HG03469 (cell line): ENCODE data around the gene MALRD1.

Experiments used
- ATAC-seq: cut with Tn5 transposase; IDR thresholded peaks from one replicate; pipeline ENCODE4 v1.9.1; 2021; ENCODE audit warnings: mild to moderate bottlenecking, moderate library complexity, moderate number of reproducible peaks; ENCODE audit not compliant: unreplicated experiment

MALRD1 gene

DNA sequence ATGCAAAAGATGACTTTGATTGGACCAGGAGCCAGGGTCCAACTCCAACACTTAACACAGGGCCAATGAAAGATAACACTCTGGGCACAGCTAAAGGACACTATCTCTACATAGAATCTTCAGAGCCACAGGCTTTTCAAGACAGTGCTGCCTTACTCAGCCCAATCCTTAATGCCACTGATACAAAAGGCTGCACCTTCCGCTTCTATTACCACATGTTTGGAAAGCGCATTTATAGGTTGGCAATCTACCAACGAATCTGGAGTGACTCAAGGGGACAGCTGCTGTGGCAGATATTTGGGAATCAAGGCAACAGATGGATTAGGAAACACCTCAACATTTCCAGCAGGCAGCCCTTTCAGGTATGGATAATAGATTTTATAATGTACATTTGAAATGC lies 160.7 kb downstream of the MALRD1 start:
- no peak for ATAC-seq

DNA sequence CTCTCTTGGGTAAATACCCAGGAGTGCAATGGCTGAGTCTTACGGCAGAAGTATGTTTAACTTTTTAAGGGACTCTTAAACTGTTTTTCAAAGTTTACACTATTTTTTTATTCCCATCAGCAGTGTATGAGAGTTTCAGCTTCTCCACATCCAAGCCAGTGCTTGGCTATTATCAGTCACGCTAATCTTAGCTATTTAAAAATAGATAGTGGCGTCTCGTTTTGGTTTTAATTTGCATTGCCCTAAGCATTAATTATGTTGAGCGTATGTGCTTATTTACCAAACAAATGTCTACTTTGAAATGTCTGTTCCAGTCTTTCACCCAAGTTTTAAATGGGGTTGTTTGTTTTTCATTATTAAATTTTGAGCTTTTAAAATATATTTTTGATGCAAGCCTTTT lies 164.0 kb downstream of the MALRD1 start:
- ATAC-seq: no peak

DNA sequence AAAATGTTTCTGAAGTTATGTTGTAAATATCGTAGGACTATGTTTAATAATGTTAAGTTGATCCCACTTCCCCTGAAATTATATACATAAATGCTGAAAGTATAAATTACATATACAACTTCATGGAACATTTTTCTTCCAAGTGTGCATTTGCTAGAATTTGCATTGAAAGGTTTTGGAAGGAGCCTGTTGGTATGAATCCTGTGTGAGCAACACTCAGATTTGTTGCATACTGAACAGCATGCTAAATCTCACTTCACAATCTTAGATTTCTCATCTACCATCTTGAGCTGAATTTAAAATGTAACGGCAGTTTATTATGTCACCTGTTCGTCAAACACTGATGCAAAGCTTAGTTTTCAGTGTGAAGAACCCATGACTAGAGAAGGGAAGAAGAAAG lies 172.6 kb downstream of the MALRD1 start:
- no peak for ATAC-seq

DNA sequence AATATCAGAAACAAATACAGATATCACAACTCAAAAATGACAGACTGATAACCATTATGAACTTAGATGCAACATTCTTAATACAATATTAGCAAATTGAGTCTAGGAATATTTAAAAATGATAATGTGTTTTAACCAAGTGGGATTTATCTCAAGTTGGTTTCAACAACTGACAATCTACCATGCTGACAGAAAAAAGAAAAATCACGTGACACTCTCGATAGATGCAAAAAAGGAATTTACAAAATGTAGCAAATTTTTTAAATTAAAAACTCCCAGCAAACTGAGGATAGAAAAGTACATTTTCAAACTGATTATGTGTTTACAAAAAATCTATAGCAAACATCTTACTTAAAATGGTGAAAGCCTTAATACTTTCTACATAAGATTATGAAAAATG lies 177.4 kb downstream of the MALRD1 start:
- ATAC-seq: no peak

DNA sequence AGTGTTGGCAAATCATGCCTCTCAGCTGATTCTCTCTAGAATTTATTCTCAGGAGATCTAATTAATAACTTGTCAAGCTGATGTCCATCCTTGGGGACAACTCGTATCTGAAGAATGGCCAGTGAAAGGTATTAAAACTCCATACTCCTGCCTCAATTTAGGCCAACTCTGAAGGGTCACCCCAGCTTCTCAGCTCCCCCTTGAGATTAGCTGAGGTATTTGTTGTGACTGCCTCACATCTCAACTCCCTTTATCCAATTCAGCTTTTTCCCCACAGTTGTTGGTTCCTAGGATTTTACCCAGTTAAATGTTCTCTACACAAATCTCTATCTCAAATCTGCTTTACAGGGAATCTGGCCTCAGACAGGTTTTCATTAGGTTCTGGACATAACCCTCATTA lies 182.4 kb downstream of the MALRD1 start:
- no peak for ATAC-seq

DNA sequence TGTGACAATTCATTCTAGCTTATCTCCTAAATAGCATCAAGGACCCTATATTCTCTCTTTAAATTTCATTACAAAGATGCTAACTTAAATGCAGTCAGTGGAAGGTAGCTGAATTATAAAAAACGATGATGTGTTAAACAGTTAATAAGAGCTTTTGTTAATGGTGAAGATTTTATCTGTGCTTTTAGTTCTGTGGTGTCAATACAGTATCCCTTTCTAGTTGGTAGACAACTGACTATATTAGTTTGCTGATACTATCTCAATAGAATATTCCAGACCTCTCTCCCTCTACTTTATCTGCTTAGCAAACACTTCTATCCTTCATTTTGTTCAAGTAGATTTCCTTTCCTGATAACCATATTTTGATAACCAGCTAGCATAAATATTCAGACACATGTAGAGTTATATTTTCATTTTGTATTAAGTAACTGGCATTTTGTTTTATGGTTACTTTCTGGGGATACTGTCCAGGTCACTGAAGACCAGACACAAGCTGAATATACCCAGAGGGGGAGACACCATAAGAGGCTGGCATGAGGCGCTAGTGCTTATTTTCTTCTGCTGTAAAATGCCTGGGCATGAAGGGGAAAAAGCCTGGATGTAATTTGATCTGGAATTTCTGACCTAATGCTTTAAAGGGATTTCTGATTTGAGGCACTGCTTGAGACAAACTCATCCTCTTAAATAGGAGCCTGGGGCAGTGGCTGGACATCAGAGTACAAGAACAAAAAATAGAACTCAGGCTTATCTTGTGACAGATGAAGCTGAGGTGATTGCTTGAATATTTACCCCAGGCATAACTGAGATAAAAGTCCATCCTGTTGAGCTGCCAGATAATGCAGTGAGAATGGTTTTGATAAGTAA lies 197.5 kb downstream of the MALRD1 start:
- ATAC-seq: no peak

DNA sequence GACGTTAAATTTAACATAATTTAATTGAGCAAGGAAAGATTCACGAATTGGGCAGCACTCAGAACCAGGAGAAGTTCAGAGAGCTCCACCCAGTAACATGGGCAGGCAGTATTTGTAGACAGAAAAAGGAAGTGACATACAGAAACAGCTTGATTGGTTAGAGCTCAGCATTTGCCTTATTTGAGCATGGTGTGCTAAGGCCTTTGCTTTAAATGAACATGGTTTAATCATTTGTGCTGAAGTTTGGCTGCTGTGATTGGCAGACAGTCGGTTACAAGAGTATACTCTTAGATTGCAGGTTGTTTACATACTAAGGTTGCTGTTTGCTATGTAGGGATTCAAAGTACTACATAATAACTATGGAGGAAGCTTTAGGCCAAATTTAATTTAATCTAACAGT lies 199.2 kb downstream of the MALRD1 start:
- no peak for ATAC-seq

DNA sequence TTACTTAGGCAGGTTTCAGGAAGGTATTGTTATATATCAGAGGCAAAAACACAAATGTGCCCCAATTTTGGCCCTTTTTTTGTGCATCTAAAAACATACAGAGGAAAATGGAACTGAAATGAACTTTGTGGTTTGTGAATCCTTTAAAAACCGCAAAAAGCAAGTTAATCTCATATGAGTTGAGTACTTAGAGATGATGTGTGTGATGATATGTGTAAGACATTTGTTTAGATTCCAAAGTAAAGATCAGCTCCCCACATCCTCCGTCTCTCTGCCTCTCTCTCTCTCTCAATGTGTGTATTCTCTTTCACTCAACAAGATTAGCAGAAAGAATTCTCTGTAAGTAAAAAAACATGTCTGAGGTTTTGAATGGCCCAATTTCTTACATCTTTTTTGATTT lies 201.9 kb downstream of the MALRD1 start:
- no peak for ATAC-seq

DNA sequence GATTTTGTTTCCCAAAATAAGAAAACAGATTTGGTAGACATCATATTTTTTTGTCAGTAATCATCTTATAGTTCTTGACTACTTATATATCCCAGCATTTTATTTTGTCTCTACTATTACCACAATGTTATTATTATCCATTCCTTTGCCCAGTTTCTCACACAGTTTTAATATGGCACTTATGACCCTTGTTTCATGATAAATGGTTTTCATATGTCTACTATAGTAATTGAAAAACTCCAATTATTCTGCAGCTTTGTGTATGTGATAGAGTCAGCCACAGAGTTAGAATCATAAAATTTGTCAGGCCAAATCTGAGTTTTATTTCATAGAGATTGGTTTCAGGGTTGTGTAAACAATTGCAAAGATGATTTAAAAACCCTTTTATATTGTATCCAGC lies 203.9 kb downstream of the MALRD1 start:
- no peak for ATAC-seq

DNA sequence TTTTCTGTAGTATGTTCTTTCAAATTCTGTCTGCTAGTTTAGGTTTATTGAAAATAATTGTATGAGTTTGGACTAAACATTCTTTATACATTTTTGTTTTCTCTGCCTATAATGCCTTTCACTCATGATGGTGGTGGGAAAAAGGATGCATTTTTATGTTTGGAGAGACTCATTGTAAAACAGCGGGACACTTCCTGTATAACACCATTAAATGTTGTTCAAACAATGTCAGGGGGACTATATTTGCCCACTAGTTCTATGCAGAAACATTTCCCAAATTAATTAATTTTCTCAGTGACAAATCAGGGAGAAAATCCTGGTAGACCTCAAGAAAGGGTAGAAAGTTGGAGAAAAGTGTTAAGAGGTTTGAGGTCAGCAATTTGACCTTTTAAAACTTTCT lies 207.7 kb downstream of the MALRD1 start:
- no peak for ATAC-seq

DNA sequence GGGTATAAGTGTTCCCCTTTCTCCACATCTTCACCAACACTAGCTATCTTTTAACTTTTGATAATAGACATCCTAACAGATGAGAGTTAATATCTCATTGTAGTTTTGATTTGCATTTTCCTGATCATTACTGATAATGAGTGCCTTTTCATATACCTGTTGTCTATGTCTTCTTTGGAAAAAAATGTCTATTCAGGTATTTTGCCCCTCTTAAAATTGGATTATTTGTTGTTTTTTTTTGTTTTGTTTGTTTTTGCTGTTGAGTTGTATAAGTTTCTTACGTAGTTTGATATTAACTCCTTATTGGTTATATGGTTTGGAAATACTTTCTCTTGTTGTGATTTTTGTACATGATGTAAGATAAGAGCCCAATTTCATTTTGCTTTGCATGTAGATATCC lies 214.7 kb downstream of the MALRD1 start:
- no peak for ATAC-seq

DNA sequence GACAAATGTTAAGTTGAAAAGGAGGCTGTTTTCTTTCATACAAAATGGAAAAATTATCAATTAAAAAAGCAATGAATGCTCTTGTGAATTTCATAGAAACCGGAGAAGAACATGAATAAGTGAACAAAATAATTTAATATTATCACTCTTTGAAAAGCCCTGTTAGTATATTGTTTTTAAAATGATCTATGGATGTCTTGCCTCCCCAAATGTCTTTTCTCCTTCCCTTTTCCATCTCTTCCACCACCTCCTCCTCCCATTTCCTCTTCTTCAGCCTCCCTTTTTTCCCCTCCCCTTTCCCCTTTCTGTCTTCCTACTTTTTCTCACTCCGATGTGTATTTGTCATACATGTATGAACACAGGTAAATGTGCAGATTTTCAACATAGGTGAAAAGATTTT lies 234.7 kb downstream of the MALRD1 start:
- ATAC-seq: no peak

DNA sequence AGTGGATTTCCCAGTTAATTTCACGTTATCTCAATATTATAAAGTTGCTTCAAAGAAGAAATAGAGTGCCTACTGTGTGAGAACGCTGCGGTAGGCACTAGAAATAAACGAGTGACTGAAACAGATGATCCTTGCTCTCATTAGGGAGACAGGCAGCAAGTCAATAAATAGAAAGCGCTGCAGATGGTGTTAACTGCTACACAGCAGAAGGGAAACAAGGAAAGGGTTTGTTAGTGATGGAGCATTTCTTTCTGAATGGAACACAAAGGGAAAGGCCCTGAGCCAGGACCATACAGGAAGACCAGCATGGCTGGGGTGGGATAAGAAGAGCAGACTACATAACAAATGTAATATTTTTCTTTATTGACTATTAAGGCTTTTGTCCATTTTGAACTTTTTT lies 235.2 kb downstream of the MALRD1 start:
- ATAC-seq: no peak

DNA sequence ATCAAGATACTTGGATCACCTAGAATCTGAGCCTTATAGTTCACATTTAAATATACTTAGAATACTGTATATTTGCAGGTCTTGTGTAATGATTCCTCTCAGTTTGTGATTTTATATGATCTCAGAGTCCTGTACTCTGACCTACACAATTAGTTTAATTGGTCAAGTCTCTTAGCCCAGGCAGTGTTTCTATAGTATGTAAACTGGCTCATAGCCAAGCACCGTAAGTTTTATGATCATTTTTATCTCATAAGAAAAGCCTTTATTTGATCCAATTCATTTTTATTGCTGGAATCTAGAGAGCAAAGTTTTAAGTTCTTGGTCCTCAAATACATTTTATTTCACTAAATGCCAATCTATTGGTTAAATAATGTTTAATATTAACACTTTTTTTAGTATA lies 242.2 kb downstream of the MALRD1 start:
- no peak for ATAC-seq

DNA sequence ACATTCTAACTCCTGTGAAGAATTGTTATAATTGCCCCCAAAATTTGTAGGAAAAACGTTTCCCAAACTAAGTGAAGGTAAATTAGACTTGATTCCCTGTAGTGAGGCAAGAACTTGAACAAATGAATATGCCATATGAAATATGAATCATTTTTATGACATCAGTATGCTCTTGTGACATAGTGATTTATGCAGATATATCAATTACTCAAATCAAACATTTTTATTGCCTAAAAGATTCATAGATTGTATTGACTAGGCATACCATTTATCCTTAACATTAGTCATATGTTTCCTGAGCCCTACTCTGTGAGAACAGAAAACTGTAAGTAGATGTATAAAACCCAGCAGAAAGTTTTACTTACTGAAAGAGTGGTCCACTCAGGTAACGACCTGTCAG lies 245.6 kb downstream of the MALRD1 start:
- no peak for ATAC-seq

DNA sequence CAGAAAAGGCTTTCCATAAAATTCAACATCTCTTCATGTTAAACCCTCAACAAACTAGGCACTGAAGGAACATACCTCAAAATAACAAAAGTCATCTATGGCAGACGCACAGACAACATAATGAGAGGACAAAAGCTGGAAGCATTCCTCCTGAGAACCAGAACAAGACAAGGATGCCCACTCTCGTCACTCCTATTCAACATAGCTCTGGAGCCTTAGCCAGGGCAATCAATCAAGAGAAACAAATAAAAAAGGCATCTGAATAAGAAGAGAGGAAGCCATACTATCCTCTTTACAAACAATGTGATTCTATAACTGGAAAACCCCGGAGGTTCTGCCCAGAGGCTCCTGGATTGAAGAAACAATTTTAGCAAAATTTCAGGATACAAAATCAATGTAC lies 251.0 kb downstream of the MALRD1 start:
- no peak for ATAC-seq

DNA sequence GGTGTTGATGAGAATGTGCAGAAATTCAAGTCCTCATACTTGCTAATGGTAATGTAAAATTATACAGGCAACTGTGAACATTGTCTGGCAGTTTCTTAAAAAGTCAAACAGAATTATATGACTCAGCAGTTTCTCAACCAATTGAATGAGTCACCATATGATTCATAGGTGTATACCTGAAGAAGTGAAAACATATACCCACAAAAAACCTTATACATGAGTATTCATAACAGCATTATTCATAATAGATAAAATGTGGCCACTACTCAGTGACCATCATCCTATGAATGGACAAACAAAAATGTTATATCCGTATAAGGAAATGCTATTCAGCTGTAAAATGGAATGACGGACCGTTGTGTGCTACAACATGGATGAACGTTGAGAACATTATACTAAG lies 253.5 kb downstream of the MALRD1 start:
- no peak for ATAC-seq

DNA sequence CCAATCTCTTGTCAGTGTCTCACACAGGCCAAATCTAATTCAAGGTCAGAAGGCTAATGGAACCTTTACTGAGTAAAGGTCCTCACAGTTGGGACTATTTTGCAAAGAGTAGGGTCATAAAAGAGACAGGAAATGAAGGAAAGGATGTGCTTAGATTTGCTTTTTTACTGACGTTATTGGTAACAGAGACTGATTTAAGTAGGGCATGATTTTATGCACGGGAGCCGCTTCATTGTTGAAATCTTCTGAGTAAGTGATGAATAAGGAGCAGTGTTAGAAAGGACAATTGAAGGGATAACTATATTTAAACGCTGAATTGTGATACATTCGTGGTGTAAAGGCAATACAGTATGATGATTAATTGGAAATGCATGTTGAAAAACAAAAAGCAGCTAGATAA lies 261.5 kb downstream of the MALRD1 start:
- ATAC-seq: no peak

DNA sequence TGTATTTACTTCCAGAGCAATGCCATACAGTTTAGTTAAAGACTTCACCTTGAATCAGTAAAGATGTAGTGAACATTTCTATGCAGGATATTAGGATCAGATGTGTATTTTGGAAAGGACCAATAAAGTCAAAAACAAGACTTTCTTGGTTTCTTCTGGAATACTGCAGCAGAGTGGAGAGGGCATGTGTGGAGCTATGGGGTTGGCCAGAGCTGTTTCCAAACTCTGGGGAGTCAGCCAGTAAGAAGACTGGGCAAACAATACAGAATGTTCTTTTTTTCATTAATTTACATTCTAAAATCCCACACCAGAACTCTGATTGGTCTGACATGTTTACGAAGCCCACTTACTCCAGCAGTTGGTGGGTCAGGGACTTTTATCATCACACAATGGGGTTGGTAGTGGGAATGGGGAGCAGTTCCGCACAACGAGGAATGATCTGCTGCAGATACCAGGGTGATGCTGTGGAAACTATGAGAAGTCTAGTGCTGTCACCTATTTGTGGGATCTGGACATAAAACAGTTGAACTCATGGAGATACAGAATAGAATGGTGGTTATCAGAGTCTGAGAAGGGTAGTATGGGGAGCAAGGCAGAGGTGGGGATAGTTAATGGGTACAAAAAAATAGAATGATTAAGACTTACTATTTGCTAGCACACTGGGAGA lies 267.7 kb downstream of the MALRD1 start:
- ATAC-seq: no peak

DNA sequence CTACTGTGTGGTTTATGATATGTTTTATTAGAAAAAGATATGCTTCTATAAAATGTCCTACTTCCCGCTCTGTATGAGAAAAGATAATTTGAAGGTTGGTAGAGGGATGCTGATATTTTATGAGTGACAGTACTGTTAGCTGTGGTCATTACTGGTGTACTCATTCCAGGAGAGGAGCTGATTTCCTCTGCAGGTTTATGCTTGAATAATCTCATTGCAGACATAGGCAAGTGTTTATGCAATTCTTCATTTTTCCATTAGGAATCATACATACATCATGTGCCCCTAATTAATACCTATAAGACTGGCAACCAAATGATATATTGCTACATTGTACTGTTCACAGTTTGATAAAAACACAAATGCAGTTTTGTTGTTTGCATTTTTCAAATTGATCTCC lies 269.4 kb downstream of the MALRD1 start:
- ATAC-seq: no peak

DNA sequence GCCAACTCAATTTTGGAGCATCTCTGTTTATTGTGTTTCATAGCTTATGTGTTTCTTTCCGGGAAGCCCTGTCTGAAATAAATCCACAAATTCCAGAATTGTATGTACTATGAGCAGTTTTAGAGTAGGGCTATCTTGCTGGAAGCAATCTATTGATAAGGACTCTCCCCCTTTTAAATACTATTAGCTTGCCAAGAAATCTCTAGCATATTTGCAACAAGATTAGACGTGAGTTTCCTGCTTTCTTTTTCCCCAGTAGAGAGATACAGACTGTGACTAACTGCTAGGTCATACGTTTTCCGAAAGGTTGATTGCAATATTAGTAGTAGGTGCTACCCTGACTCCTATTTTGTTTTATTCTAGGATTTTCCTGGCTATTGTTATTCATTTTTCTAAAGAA lies 277.0 kb downstream of the MALRD1 start:
- ATAC-seq: no peak

DNA sequence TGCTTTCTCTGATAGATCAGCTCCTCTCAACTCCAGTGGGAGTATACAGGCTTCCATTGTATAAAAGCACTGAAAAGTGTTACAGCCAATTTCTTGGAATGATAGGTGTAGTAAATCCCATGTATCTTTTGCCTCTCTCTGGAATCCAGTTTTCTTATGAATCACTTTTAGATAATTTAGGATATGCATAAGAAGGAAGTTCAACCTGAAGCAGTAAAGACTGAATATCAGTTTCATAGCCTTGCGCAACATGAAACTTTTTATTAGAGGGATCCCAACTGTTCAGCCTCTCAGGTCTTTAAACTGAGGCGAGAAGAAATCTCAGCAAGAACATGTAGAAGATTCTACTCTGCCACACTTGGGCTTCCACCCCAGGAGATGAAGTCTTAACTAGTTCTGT lies 280.0 kb downstream of the MALRD1 start:
- no peak for ATAC-seq

DNA sequence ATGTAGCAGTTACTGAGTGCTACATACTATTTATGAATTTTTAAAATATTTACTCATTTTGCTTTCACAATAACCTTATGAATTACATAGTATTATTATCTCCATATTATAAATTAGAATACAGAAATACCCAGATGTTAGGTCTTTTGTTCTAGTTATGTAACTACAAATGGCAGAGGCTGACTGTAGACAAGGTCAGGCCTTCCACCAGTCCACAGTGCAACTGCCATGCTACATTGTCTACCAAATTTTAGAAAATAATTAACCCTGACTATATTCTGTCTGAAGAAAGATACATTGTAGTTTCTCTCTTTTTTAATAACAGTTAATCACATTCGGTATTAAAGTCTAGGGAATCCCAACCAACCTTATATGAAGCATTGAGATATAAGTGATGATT lies 280.9 kb downstream of the MALRD1 start:
- ATAC-seq: no peak
